AG10803 (cell line): ENCODE data around the gene FXYD5.
A peak's percentile ranks its signal among the peaks of the same experiment; 100 is the strongest.

Source experiments
- DNase-seq: peaks from one replicate; pipeline ENCODE4 v3.0.0; 2010; ENCODE audit warnings: low read depth
- H3K4me3 ChIP-seq: 2 replicates; pipeline ENCODE4 v1.5.1; 2011; ENCODE audit warnings: mild to moderate bottlenecking, low read length, control low read depth
- CTCF ChIP-seq: conservative IDR thresholded peaks from 2 replicates; pipeline ENCODE4 v1.5.1; 2011; ENCODE audit warnings: mild to moderate bottlenecking, low read length, control low read depth, inconsistent platforms

FXYD5 gene

GRCh38 chr19:35160629-35161433, 6.3 kb downstream of the FXYD5 start:
- no peak for TF ChIP-seq CTCF
- no peak for DNase-seq
- H3K4me3 ChIP-seq = no peak overlapping the region

- TF ChIP-seq CTCF = no peak
- DNase-seq = no peak
- no peak overlapping the region for H3K4me3 ChIP-seq
These were observed 6.9 kb downstream of the FXYD5 start for GRCh38 chr19:35161434-35161743.

- peak; percentile 54 for DNase-seq
- TF ChIP-seq CTCF = no peak
- no peak overlapping the region for H3K4me3 ChIP-seq
These were observed 8.2 kb downstream of the FXYD5 start for GRCh38 chr19:35162471-35163326.

GRCh38 chr19:35164418-35164817, 9.9 kb downstream of the FXYD5 start:
- no peak for DNase-seq
- no peak overlapping the region for H3K4me3 ChIP-seq
- no peak for TF ChIP-seq CTCF

DNA sequence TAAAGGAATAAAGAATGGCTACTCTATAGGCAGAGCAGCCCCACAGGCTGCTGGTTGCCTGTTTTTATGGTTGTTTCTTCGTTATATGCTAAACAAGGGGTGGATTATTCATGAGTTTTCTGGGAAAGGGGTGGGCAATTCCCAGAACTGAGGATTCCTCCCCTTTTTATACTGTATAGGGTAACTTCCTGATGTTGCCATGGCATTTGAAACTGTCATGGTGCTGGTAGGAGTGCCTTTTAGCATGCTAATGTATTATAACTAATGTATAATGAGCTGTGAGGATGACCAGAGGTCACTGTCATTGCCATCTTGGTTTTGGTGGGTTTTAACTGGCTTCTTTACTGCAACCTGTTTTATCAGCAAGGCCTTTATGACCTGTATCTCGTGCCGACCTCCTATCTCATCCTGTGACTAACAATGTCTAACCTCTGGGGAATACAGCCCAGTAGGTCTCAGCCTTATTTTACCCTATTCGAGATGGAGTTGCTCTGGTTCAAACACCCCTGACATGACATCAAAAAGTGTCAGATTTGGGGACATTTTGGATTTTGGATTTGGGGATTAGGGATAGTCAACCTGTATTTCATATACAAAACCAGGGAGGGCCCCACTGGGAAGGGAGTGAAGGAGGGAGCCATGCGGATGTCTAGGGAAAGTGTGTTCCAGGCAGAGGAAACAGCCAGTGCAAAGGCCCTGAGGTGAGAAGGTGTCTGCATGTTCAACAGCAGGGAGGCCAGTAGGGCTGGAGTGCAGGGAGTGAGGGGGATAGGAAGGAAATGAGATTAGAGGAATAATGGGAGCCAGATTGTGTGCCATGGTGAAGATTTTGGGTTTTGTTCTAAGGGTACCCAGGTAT, 10.9 kb downstream of the FXYD5 start:
- H3K4me3 ChIP-seq = no peak overlapping the region
- DNase-seq = no peak
- TF ChIP-seq CTCF = no peak

DNA sequence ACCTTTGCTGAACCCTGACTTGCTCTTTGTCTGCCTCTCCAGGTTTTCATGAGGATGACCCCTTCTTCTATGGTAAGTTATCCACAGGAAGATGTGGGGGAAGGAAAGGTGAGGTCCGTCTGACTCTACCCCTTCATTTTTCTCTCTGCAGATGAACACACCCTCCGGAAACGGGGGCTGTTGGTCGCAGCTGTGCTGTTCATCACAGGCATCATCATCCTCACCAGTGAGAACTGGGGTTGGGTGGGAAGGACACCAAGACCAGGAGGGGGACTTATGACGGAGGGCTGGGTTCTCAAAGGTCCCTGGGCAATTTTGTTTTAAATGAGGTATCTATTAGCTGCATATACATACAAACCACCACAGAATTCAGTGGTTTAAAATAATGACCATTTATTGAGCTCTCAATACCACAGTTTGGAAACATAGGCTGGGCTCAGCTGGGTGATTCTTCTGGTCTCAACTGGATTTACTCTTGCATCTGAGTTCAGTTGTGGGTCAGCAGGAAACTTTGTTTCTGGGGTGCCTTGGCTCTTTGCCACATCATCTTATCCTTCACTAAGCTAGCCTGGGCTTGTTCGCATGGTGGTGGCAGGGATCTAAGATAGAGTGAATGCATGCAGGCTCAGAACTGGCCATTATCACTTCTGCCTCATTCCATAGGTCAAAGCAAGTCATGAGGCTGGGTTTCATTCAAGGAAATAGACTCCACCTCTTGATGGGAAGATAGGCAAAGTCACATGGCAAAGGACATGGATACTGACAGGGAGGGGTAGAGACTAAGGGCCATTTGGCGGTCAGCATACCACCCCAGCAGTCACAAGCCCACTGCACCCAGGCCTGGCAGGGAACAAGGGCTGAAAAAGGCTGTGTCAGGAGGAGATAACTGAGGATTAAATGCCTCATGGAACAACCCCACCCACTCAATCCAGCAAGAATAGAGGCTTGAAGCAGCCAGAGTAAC, 11.8 kb downstream of the FXYD5 start:
- DNase-seq = no peak
- H3K4me3 ChIP-seq = no peak overlapping the region
- no peak for TF ChIP-seq CTCF
